ENCODE results near the gene MUSTN1. TPM values are rescaled to one million over a fixed set of nuclear protein-coding genes. Genes with fewer than 3 reads are reported as not detected.
A peak's percentile ranks its signal among the peaks of the same experiment; 100 is the strongest.

MUSTN1 gene
- total and polyA plus RNA-seq, 2 of the 13 experiments (the other 11 are each of a cell fraction or from before 2014, with no cell fraction given) = 0.84 to 1.4 TPM

- TF ChIP-seq CREBL2 (CRISPR knock-in tag; IDR thresholded peaks at IDR 0.05; ENCODE audit: borderline replicate concordance) (no peak), ZNF570 (CRISPR knock-in tag; IDR thresholded peaks at IDR 0.05; ENCODE audit: borderline replicate concordance) (no peak), ZNF710 (CRISPR knock-in tag; IDR thresholded peaks at IDR 0.05; ENCODE audit: borderline replicate concordance) (0 out of 2 replicates have a peak, but pooled peaks have one; percentile 53), ARNT2 (CRISPR knock-in tag; IDR thresholded peaks at IDR 0.05; ENCODE audit: low read depth) (no peak), DMAP1 (CRISPR knock-in tag; IDR thresholded peaks at IDR 0.05) (no peak), ADNP (CRISPR knock-in tag; IDR thresholded peaks at IDR 0.05) (no peak), CHD2 (IDR thresholded peaks at IDR 0.05; ENCODE audit: low read depth, low read length) (no peak), SNAI1 (CRISPR knock-in tag; IDR thresholded peaks at IDR 0.05; ENCODE audit: borderline replicate concordance) (no peak), TCF7 (IDR thresholded peaks at IDR 0.05; ENCODE audit: low read depth) (peak; percentile 47; the same call in 1 of the 2 replicates), PPARG (CRISPR knock-in tag; conservative IDR thresholded peaks at IDR 0.05) (peak; percentile 72), SNRNP70 (IDR thresholded peaks at IDR 0.05; ENCODE audit: low read depth, low read length) (no peak), NFKBIZ (CRISPR knock-in tag; IDR thresholded peaks at IDR 0.05) (no peak), AHR (CRISPR knock-in tag; IDR thresholded peaks at IDR 0.05) (no peak), ZNF232 (CRISPR knock-in tag; IDR thresholded peaks at IDR 0.05; ENCODE audit: borderline replicate concordance) (no peak; the same call in 1 of the 2 replicates), ZMYM4 (CRISPR knock-in tag; IDR thresholded peaks at IDR 0.05) (peak; percentile 54), BRF2 (CRISPR knock-in tag; IDR thresholded peaks at IDR 0.05) (no peak), GRHL1 (CRISPR knock-in tag; conservative IDR thresholded peaks at IDR 0.05) (no peak), SMAD9 (CRISPR knock-in tag; IDR thresholded peaks at IDR 0.05) (no peak), ZNF704 (CRISPR knock-in tag; IDR thresholded peaks at IDR 0.05; ENCODE audit: borderline replicate concordance) (no peak), CBX1 (IDR thresholded peaks at IDR 0.05; ENCODE audit: low read depth) (no peak), CENPX (CRISPR knock-in tag; IDR thresholded peaks at IDR 0.05) (no peak), ZNF30 (CRISPR knock-in tag; IDR thresholded peaks at IDR 0.05) (no peak), PAWR (CRISPR knock-in tag; IDR thresholded peaks at IDR 0.05; ENCODE audit: borderline replicate concordance) (no peak), ZBTB20 (CRISPR knock-in tag; IDR thresholded peaks at IDR 0.05; ENCODE audit: borderline replicate concordance, low read depth) (no peak), ZNF256 (CRISPR knock-in tag; conservative IDR thresholded peaks at IDR 0.05) (no peak)
These were observed 48.2 kb downstream of the MUSTN1 start (continued) for GRCh38 chr3:52786330-52787215.
